WTC11 (cell line): ENCODE results near the gene AGBL1. TPM values are rescaled to one million over a fixed set of nuclear protein-coding genes. Genes with fewer than 3 reads are reported as not detected.

Experiments used
- ATAC-seq: fragments of 200-7000 bp; cut with Tn5 transposase; 2 replicates; pipeline ENCODE4 v1.10.0; 2021; ENCODE audit warnings: mild to moderate bottlenecking, moderate library complexity
- CTCF ChIA-PET: fragments of 300-600 bp; sonication (Branson Sonifier 250); formaldehyde crosslinking; loops from one replicate; lab custom pipeline; 2021; ENCODE audit warnings: antibody characterized with exemption; lab: Charles Lee
- POLR2A ChIA-PET: fragments of 350-600 bp; sonication (Branson Sonifier 250); formaldehyde crosslinking; loops from one replicate; lab custom pipeline; 2021; ENCODE audit warnings: antibody characterized with exemption; lab: Charles Lee
- DNase-seq: peaks from one replicate; pipeline ENCODE4 v3.0.0; 2021; ENCODE audit warnings: low spot score
- H3K27ac Mint-ChIP-seq: 2 replicates; pipeline ENCODE4 v1.8.0; 2021; ENCODE audit warnings: mixed read lengths
- H3K27me3 Mint-ChIP-seq: 2 replicates; pipeline ENCODE4 v1.8.0; 2021; ENCODE audit warnings: low read depth, mild to moderate bottlenecking, moderate library complexity, mixed read lengths
- H3K36me3 Mint-ChIP-seq: 2 replicates; pipeline ENCODE4 v1.8.0; 2021; ENCODE audit warnings: mixed read lengths
- H3K4me1 Mint-ChIP-seq: 2 replicates; pipeline ENCODE4 v1.8.0; 2022; ENCODE audit warnings: mixed read lengths
- H3K4me3 Mint-ChIP-seq: 2 replicates; pipeline ENCODE4 v1.8.0; 2021; ENCODE audit warnings: mild to moderate bottlenecking, moderate library complexity, mixed read lengths
- H3K9me3 Mint-ChIP-seq: 2 replicates; pipeline ENCODE4 v1.8.0; 2021; ENCODE audit warnings: mixed read lengths
- CBFB ChIP-seq: sonication (generic); formaldehyde crosslinking; IDR thresholded peaks from 2 replicates; pipeline ENCODE4 v1.8.1; 2022; ENCODE audit warnings: mild to moderate bottlenecking, low read depth, missing genetic modification reagents
- CREM ChIP-seq: sonication (generic); formaldehyde crosslinking; IDR thresholded peaks from 2 replicates; pipeline ENCODE4 v1.8.1; 2022; ENCODE audit warnings: mild to moderate bottlenecking, missing genetic modification reagents, moderate library complexity
- GABPB1 ChIP-seq: sonication (generic); formaldehyde crosslinking; IDR thresholded peaks from 2 replicates; pipeline ENCODE4 v1.8.1; 2023; ENCODE audit warnings: mild to moderate bottlenecking, missing genetic modification reagents
- GTF2I ChIP-seq: fragments of 250-450 bp; sonication (Bioruptor Pico); conservative IDR thresholded peaks from 2 replicates; pipeline ENCODE4 v1.4.0; 2021; ENCODE audit warnings: mild to moderate bottlenecking
- HMGA2 ChIP-seq: fragments of 250-450 bp; sonication (Bioruptor Pico); IDR thresholded peaks from 2 replicates; pipeline ENCODE4 v1.4.0; 2021; ENCODE audit warnings: mild to moderate bottlenecking, moderate library complexity
- JAZF1 ChIP-seq: fragments of 250-450 bp; sonication (Bioruptor Pico); IDR thresholded peaks from 2 replicates; pipeline ENCODE4 v1.9.0; 2021; ENCODE audit warnings: moderate library complexity, mild to moderate bottlenecking, inconsistent platforms
- OVOL2 ChIP-seq: fragments of 250-450 bp; sonication (Bioruptor Pico); IDR thresholded peaks from 2 replicates; pipeline ENCODE4 v1.9.0; 2021; ENCODE audit warnings: mild to moderate bottlenecking, borderline replicate concordance
- RELA ChIP-seq: sonication (generic); formaldehyde crosslinking; IDR thresholded peaks from 2 replicates; pipeline ENCODE4 v1.8.1; 2022; ENCODE audit warnings: missing genetic modification reagents, mild to moderate bottlenecking, borderline replicate concordance
- SOX15 ChIP-seq: fragments of 250-450 bp; sonication (Bioruptor Pico); IDR thresholded peaks from 2 replicates; pipeline ENCODE4 v1.9.0; 2021; ENCODE audit warnings: mild to moderate bottlenecking
- SP1 ChIP-seq: sonication (generic); formaldehyde crosslinking; conservative IDR thresholded peaks from 2 replicates; pipeline ENCODE4 v1.8.1; 2022; ENCODE audit warnings: missing genetic modification reagents
- TEAD1 ChIP-seq: sonication (generic); formaldehyde crosslinking; IDR thresholded peaks from 2 replicates; pipeline ENCODE4 v1.8.0; 2022; ENCODE audit warnings: mild to moderate bottlenecking, missing genetic modification reagents
- ZNF219 ChIP-seq: sonication (generic); formaldehyde crosslinking; IDR thresholded peaks from 2 replicates; pipeline ENCODE4 v1.8.0; 2023; ENCODE audit warnings: missing genetic modification reagents, mild to moderate bottlenecking, borderline replicate concordance
- ZNF263 ChIP-seq: sonication (generic); formaldehyde crosslinking; IDR thresholded peaks from 2 replicates; pipeline ENCODE4 v1.8.1; 2022; ENCODE audit warnings: low read depth, mild to moderate bottlenecking, moderate library complexity, missing genetic modification reagents
- ZNF416 ChIP-seq: fragments of 250-450 bp; sonication (Bioruptor Pico); IDR thresholded peaks from 2 replicates; pipeline ENCODE4 v1.9.0; 2021; ENCODE audit warnings: mild to moderate bottlenecking, inconsistent platforms
- ZNF423 ChIP-seq: fragments of 250-450 bp; sonication (Bioruptor Pico); IDR thresholded peaks from 2 replicates; pipeline ENCODE4 v2.1.2; 2022; ENCODE audit warnings: mild to moderate bottlenecking, moderate library complexity
- total RNA-seq: library from RNA; stranded (reverse); gene quantifications from 3 replicates; pipeline ENCODE4 v1.2.3, GENCODE V29; 2021
- TF ChIP-seq, protein P1 (sequence below): sonication (generic); formaldehyde crosslinking; IDR thresholded peaks from 2 replicates; pipeline ENCODE4 v1.8.1; 2023; ENCODE audit warnings: mild to moderate bottlenecking, missing genetic modification reagents
- TF ChIP-seq, protein P2 (sequence below): sonication (generic); formaldehyde crosslinking; IDR thresholded peaks from 2 replicates; pipeline ENCODE4 v1.8.1; 2023; ENCODE audit warnings: mild to moderate bottlenecking, missing genetic modification reagents, borderline replicate concordance
- TF ChIP-seq, protein P3 (sequence below): sonication (generic); formaldehyde crosslinking; conservative IDR thresholded peaks from 2 replicates; pipeline ENCODE4 v1.8.1; 2023; ENCODE audit warnings: mild to moderate bottlenecking, low read depth, missing genetic modification reagents, moderate library complexity
- TF ChIP-seq, protein P4 (sequence below): sonication (generic); formaldehyde crosslinking; IDR thresholded peaks from 2 replicates; pipeline ENCODE4 v1.8.1; 2022; ENCODE audit warnings: mild to moderate bottlenecking, moderate library complexity, missing genetic modification reagents
- TF ChIP-seq, protein P5 (sequence below): sonication (generic); formaldehyde crosslinking; conservative IDR thresholded peaks from 2 replicates; pipeline ENCODE4 v1.8.1; 2022; ENCODE audit warnings: mild to moderate bottlenecking, missing genetic modification reagents

Gene AGBL1
- total RNA-seq, 1 experiment from 2014 or later = not detected

DNA sequence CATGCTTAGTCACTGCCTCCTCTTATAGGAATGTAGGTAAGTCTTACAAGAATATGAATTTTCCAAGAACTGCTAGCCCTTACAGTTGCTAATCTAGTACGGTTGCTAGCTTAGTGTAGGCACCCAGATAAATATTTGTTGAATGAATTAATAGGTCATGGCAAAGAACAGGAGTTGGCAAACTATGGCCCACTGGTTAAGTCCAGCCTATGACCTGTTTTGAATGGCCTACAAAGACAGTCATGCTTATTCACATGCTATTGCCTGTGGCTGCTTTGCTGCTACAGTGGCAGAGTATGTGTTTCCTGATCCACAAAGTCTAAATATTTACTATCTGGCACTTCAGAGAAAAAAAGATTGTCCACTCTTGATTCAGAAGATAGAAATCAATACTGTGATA lies 631.8 kb downstream of the AGBL1 start (continued):
- no peak for TF ChIP-seq CREM

DNA sequence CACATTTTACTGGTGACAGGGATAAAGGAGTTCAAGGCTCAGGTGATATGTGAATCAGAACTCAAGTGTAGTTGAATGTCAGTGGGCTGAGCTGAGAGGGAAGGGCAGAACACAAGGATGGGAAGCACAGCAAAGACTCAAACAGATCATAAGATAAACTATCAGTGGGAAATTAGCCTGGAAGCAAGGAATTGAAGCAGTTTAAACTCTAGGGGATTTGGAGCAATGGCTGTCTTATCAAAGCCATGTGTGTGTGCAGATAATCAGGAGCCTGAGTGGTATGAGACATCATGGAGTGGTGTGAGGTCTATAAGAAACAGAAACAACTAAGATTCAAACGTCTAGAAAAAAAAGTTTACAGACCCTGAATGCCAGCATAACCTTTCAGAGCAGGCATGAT lies 634.6 kb downstream of the AGBL1 start:
- no peaks in the 10 kb centered on the region for H3K27me3 Mint-ChIP-seq
- no peak overlapping the region for H3K27ac Mint-ChIP-seq
- no peak overlapping the region for H3K4me3 Mint-ChIP-seq
- CTCF ChIA-PET = no interaction called here
- ATAC-seq = no peak
- no peak for DNase-seq
- no peaks in the 10 kb centered on the region for H3K36me3 Mint-ChIP-seq
- POLR2A ChIA-PET = no interaction called here
- peaks cover 19% of the 10 kb centered on the region for H3K4me1 Mint-ChIP-seq
- TF ChIP-seq, protein P1, sequence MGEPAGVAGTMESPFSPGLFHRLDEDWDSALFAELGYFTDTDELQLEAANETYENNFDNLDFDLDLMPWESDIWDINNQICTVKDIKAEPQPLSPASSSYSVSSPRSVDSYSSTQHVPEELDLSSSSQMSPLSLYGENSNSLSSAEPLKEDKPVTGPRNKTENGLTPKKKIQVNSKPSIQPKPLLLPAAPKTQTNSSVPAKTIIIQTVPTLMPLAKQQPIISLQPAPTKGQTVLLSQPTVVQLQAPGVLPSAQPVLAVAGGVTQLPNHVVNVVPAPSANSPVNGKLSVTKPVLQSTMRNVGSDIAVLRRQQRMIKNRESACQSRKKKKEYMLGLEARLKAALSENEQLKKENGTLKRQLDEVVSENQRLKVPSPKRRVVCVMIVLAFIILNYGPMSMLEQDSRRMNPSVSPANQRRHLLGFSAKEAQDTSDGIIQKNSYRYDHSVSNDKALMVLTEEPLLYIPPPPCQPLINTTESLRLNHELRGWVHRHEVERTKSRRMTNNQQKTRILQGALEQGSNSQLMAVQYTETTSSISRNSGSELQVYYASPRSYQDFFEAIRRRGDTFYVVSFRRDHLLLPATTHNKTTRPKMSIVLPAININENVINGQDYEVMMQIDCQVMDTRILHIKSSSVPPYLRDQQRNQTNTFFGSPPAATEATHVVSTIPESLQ (CRISPR knock-in tag) = no peak
- TF ChIP-seq SP1 (CRISPR knock-in tag) (no peak), ZNF263 (CRISPR knock-in tag) (no peak), GABPB1 (CRISPR knock-in tag) (no peak), ZNF416 (no peak), OVOL2 (CRISPR knock-in tag) (no peak), ZNF423 (CRISPR knock-in tag) (no peak), RELA (no peak), TEAD1 (CRISPR knock-in tag) (no peak), GTF2I (CRISPR knock-in tag) (no peak), CBFB (CRISPR knock-in tag) (no peak), ZNF219 (no peak), JAZF1 (no peak), HMGA2 (CRISPR knock-in tag) (no peak), SOX15 (CRISPR knock-in tag) (no peak)
- TF ChIP-seq, protein P2, sequence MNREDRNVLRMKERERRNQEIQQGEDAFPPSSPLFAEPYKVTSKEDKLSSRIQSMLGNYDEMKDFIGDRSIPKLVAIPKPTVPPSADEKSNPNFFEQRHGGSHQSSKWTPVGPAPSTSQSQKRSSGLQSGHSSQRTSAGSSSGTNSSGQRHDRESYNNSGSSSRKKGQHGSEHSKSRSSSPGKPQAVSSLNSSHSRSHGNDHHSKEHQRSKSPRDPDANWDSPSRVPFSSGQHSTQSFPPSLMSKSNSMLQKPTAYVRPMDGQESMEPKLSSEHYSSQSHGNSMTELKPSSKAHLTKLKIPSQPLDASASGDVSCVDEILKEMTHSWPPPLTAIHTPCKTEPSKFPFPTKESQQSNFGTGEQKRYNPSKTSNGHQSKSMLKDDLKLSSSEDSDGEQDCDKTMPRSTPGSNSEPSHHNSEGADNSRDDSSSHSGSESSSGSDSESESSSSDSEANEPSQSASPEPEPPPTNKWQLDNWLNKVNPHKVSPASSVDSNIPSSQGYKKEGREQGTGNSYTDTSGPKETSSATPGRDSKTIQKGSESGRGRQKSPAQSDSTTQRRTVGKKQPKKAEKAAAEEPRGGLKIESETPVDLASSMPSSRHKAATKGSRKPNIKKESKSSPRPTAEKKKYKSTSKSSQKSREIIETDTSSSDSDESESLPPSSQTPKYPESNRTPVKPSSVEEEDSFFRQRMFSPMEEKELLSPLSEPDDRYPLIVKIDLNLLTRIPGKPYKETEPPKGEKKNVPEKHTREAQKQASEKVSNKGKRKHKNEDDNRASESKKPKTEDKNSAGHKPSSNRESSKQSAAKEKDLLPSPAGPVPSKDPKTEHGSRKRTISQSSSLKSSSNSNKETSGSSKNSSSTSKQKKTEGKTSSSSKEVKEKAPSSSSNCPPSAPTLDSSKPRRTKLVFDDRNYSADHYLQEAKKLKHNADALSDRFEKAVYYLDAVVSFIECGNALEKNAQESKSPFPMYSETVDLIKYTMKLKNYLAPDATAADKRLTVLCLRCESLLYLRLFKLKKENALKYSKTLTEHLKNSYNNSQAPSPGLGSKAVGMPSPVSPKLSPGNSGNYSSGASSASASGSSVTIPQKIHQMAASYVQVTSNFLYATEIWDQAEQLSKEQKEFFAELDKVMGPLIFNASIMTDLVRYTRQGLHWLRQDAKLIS (CRISPR knock-in tag) = no peak
- TF ChIP-seq, protein P3, sequence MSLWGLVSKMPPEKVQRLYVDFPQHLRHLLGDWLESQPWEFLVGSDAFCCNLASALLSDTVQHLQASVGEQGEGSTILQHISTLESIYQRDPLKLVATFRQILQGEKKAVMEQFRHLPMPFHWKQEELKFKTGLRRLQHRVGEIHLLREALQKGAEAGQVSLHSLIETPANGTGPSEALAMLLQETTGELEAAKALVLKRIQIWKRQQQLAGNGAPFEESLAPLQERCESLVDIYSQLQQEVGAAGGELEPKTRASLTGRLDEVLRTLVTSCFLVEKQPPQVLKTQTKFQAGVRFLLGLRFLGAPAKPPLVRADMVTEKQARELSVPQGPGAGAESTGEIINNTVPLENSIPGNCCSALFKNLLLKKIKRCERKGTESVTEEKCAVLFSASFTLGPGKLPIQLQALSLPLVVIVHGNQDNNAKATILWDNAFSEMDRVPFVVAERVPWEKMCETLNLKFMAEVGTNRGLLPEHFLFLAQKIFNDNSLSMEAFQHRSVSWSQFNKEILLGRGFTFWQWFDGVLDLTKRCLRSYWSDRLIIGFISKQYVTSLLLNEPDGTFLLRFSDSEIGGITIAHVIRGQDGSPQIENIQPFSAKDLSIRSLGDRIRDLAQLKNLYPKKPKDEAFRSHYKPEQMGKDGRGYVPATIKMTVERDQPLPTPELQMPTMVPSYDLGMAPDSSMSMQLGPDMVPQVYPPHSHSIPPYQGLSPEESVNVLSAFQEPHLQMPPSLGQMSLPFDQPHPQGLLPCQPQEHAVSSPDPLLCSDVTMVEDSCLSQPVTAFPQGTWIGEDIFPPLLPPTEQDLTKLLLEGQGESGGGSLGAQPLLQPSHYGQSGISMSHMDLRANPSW (CRISPR knock-in tag) = no peak
- TF ChIP-seq, protein P4, sequence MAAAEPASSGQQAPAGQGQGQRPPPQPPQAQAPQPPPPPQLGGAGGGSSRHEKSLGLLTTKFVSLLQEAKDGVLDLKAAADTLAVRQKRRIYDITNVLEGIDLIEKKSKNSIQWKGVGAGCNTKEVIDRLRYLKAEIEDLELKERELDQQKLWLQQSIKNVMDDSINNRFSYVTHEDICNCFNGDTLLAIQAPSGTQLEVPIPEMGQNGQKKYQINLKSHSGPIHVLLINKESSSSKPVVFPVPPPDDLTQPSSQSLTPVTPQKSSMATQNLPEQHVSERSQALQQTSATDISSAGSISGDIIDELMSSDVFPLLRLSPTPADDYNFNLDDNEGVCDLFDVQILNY (CRISPR knock-in tag) = no peak
- TF ChIP-seq, protein P5, sequence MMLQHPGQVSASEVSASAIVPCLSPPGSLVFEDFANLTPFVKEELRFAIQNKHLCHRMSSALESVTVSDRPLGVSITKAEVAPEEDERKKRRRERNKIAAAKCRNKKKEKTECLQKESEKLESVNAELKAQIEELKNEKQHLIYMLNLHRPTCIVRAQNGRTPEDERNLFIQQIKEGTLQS (CRISPR knock-in tag) = no peak
- H3K9me3 Mint-ChIP-seq = 0 out of 2 replicates have a peak, but pooled peaks cover 3% of the 10 kb centered on the region
